HG03520 (cell line): ENCODE measurements around the gene TEPSIN.

ENCODE experiments used
- ATAC-seq: cut with Tn5 transposase; IDR thresholded peaks from one replicate; pipeline ENCODE4 v1.9.1; 2021; ENCODE audit warnings: mild to moderate bottlenecking, moderate library complexity; ENCODE audit not compliant: unreplicated experiment

TEPSIN gene

DNA sequence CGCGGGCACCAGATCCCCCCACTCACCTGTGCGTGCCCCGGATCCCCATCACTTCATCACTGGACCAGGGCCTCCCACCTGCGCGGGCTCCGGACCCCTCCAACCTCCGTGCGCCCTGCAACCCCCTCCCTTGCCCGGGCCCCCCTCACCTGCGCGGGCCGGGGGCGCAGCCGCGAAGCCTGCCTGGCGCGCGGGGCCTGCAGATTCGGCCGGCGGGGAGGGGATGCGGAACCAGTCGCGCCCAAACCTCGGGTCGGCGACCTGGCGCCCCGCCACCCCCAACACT lies 16.3 kb downstream of the TEPSIN start:
- no peak for ATAC-seq

DNA sequence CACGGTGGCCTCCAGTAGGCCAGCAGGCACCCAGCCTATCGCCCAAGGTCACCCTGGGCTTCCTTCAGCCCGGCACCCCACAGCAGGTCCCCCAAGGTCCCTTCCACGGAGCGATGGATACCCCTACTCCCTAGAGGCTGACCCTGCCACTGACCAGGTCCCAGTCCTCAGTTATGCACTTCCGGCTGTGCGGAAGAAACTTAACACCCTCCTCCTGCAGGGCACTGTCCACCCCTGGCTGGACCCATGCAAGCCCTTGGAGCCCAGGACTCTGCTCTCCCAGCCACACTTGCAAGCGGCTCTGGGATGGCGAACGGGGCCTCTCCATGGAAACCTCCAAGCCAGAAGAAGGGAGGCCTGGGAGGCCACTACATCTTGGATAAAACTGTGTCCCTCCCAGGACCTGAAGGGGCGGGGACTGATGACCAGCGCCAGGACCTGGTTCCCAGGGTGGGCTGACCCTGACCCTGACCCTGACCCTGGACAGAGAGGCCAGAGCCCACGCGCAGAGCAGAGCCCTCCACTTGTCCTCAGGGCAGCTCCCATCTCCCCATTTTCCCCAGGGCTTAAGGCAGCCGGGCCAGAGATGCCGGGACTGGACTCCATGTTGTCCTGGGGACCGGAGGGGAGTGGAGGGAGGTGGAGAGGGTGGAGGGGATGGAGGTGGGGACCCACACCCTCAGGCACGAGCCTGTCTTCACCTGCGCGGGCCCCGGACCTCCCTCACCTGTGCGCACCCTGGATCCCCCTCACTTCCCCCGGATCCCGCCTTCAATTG lies 16.8 kb downstream of the TEPSIN start:
- ATAC-seq: no peak

DNA sequence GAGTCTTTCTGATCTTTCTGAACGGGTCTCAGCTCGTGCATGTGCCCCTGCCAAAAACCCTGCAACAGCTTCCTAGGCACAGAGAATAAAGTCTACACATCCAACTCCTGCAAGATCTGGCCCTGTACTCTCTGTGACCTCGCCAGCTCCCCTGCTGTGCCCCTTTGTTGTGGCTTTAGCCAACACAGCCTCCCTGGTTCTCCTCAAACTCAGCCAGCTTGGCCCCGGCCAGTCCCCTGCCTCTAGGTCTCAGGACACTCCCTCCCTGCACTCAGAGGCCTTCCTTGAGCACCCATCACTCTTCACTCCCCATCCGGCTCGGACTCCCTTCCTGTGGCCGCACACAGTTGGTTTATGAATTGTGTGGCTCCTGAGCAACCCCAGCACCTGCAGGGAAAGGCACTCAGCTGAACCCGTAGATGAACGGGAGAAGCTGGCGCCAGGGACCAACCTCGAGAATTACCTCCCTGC lies 17.4 kb downstream of the TEPSIN start:
- ATAC-seq: no peak

DNA sequence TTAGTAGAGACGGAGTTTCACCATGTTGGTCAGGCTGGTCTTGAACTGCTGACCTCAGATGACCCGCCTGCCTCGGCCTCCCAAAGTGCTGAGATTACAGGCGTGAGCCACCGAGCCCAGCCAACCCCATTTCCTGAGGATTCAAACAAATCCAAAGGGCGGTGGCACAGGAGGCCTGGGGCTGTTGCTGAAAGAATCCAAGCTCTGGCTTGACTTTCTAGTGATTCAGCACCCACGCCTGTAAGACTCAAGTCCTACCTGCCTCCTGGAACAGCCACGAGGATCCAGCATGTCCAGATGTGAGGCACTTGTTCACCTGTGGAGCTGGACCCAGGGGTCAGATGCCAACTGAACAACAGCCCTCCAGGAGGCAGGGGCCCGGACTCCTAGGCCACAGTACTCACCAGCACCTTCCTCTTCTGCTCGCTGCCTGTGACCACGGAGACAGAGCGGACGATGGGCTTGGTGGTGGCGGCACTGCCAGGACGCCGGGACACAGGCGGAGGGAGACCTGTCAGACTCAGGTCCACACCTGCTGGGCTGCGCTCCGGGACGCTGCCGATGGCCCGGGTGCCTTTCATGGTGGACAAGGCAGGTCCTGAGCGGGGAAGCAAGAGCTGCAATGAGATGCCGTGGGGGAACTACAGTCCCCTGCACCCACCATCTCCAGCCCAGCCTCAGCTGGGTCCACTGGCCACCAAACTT lies 19.2 kb downstream of the TEPSIN start:
- no peak for ATAC-seq

DNA sequence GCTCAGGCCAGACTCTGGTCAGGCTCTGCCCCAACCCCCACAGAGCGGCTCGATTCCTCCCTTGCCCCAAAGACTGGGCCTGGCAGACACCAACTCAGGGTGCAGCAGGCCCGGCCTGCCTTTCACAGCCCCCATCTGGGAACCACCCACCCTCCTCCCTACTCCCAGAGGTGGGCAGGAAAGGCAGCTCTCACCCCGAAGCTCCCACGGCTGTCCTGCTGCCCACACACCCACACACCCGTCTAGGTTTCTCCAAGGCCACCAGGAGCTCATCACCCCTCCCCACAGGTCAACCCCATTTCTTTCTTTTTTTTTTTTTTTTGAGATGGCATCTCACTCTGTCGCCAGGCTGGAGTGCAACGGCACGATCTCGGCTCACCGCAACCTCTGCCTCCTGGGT lies 19.9 kb downstream of the TEPSIN start:
- no peak for ATAC-seq

DNA sequence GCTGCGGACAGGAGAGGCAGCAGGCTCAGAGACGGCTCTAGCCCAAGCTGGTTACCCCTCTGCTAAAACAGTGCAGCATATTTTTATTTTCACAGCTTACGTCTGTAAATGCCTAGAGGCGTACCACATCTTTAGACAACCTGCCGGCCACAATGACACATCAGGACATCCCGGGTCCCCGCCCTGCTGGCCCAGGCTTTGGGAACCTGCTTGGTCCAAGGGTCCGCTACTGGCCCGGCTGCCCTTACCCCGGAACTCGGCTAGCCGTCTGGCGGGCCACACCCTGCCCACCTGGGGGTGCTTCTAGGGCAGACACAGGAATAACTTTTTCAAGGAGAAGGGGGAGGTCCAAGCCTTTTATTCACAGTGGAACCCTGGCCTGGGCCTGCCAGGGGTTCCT lies 20.4 kb downstream of the TEPSIN start:
- ATAC-seq: no peak

DNA sequence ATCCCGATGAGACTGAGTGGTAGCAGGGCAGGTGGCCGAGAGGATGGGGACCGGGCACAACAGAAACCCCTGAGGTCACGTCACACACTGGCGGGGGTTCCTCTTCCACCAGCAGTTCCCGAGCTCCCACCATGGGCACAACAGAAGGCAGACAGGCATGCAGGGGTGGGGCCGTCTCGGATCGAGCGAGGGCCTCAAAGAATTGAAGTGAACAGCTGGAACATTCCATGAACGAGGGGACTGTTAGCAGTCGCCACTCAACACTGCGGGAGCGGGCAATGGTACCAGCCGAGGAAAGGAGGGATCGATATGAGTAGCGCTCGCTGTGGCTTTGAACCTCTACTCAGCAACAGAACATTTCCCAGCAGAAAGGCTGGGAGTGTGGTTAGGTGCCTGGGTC lies 21.4 kb downstream of the TEPSIN start:
- ATAC-seq: no peak

DNA sequence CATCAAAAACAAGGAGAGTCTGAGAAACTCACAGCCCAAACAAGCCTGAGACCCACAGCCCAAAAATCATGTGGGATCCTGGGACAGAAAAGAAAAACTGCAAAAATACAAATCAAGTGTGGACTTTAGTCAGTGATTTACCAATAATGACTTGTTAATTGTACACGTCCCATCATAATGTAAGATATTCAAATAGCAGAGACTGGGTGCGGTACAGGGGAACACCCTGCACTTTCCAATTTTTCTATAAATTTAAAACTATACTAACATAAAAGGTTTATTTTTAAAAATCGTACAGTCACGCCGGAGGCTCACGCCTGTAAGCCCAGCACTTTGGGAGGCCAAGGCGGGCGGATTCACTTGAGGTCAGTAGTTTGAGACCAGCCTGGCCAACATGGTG lies 24.9 kb downstream of the TEPSIN start:
- no peak for ATAC-seq

DNA sequence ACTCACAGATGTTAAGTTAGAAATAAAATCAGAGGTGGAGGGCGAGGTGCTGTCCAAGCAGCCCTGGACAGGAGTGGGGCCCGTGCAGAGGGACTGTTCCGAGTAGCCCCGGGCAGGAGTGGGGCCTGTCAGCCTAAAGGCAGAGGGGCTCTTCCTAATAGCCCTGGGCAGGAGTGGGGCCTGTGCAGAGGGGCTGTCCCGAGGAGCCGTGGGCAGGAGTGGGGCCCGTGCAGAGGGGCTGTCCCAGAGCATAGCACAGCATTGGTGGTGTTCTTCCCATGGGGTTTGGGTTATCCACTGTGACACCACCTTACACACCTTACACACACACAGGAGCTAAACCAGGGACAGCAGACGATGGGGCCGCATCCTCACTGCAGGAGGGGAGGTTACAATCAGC lies 26.5 kb downstream of the TEPSIN start:
- no peak for ATAC-seq

DNA sequence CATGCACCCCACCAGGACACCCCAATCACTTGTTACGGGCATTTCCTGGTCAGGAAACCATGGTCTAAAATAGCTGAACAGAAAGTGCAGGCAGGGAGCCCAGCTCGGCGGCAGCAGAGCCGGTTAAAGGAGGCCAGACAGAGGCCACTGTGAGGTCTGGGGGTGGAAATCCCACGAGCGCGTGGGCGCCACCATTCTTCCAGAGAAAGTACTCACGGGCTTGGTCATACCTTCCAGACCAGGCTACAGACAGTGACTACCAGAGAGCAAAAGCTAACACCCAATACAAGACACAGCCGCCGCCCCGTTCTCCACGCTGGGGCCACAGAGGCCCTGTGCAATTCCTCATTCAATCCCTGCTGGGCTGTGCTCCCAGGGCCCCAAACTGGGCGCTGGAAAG lies 28.0 kb downstream of the TEPSIN start:
- ATAC-seq: no peak

DNA sequence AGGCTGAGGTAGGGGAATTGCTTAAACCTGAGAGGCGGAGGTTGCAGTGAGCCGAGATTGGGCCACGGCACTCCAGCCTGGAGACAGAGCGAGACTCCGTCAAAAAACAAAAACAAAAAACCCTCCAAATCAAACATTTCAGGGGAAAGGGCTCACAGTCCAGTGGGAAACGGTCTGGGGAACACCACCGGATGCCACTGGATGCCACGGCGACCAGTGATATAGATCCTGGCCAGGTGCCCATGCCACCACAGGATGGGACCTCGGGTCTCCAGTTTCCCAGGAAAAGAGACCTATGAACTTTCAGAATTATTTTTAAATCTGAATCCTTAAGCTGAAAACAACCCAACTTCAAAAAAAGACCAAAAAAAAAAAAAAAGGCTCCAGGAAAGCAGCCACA lies 28.4 kb downstream of the TEPSIN start:
- no peak for ATAC-seq

DNA sequence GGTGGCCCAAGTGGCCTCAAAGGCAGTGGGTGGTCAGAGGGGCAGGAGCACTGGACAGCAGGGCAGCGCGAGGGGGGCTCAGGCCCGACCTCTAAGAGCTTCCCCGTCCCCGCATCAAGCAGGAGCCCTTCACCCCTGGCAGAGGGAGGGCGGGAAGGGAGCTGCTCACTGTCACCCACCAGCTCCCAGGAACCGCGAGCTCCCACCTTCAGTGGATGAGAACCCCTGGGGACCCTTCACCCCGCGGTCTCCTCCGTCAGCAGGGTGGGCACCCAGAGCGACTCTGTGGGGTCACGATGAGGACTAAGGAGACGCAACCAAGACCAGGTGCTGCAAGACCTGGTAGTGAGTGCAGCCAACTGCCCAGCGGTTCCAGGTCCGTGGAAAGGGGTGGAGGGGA lies 29.7 kb downstream of the TEPSIN start:
- ATAC-seq: no peak

DNA sequence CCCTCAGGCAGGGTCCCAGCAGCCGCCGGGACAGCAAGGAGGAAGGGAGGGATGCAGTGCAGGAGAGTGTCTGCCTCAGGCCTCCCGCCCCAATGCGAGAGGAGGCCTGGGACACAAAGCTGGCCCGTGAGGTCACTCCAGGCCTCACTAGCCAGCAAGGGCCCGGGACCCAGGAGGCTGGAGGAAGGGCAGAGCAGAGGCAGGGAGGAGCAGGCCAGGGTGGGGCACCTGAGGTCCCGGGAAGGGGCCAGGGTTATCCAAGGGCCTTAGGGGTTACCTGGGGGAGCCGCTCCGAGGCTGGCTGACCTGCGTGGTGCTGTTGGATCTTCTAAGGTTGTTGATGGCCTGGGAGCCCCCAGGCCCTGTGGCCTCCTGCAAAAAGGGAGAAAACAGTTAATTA lies 30.2 kb downstream of the TEPSIN start:
- ATAC-seq: no peak

DNA sequence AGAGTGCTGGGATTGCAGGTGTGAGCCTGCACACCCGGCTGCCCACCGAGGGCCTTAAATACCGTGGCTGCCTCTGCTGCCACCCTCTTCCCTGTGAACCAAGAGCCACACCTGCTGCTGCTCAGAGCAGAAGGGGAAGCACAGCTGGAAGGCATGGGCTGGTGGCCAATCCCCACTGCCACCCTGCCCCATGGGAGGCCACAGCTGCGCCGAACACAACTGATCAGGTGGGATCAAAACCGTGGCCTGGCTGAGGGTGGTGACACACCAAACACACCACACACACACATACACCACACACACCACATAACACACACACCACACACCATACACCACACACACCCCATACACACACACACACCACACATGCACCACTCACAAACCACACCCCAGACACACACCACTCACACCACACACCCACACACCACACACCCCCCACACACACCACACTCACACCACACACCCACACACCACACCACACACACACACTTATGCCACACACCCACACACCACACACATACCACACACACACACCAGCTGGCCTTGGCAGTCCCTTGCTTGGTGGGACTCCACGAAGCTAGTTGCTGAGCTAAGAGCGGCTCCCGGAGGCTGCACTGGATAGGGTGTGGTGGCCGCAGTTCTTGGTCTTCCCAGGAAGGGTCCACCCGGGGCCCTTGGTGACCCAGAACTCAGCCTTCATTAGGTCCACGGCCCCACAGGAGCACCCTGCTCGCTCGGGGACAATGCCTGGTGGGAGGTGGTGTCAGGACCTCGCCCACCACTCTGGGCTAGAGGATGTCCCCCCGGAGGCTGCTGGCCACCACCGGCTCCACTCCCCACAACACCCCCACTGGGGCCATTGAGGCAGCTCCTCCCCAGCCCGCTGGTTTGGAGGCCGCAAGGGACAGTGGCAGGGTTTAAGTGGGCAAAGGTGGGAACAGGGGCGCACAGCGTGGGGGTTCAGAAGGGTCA lies 31.0 kb downstream of the TEPSIN start:
- ATAC-seq: no peak

DNA sequence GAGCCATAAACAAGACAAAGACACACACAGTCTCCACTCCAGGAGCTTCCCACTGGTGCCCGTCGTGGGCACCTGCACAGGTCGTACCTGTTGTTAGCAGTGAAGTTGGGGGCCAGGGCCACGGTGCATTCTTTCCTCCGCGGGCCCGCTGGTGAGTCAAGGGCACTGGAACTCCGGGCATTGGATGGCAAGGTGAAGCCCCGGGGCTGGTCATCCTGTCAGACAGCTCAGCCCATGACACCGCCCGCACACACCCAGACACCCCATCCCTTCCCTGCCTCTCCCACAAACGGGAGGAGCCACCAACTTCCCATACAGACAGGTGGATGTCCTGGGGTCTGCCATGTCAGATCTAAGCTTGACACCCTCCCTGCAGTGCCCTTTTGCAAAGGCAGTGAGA lies 32.2 kb downstream of the TEPSIN start:
- no peak for ATAC-seq

DNA sequence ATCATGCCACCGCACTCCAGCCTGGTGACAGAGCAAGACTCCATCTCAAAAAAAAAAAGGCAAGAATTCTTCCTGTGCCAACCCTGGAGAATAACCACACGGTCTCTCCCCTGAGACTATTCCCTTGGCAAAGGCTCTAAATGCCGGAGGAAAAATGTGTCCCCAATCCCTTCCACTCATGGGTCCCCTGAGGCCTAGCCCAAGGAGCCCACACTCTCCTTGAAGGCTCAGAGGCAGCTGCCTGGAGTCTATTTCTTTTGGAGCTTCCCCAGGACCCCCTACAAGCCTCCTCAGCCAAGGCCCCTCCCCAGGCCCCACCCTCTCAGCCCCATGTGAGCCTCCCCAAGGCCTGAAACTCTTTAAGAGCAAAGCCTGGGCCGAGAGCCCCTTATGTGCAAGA lies 32.7 kb downstream of the TEPSIN start:
- ATAC-seq: no peak

DNA sequence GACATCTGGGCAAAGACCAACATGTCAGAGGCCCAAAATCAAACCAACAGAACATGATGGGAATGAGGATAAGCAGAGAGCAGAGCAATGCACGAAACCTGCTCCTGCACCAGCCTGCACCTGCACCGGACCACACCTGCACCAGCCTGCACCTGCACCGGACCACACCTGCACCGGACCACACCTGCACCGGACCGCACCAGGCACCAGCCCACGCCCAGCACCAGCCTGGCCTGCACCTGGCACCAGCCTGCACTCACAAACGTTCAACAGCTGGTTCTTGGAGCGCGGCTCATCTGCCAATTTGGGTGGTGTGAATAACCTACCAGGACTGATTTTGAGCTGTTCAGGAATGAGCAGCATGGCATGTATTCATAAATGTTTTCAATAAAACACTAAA lies 34.3 kb downstream of the TEPSIN start:
- no peak for ATAC-seq

DNA sequence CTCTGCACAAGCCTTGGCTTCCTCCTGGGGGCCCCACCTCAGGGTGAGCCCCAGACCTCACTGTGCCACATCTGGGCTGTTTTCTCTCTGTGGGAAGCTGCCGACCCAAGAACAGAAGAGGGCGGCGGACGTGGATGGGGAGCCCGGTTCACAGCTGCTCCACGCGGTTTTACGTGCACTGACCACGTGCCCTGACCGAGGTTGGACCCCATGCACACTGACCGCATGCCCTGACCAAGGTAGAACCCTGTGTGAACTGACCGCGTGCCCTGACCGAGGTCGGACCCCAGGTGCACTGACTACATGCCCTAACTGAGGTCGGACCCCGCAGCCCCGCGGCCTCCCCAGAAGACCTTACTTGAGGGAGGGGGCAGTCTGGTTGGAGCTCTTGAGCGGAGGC lies 35.7 kb downstream of the TEPSIN start:
- ATAC-seq: no peak

DNA sequence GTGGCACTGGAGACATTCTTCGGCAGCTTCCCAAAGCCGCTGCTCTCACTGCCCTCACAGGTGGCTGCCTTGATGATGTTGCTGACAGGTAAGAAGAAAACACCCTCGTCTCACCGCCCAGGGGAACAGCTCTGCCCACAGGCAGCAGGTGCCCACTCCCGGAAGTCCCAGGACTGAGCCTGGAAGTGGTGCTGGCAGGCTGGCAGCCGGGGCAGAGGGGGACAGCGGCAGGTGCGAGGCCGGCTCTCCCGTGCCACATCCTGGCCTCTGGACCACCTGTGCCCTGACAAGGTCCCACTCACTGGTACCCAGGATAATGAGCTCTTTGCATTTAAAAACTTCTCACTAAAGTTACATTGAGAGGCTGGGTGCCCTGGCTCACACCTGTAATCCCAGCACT lies 36.5 kb downstream of the TEPSIN start:
- ATAC-seq: no peak

DNA sequence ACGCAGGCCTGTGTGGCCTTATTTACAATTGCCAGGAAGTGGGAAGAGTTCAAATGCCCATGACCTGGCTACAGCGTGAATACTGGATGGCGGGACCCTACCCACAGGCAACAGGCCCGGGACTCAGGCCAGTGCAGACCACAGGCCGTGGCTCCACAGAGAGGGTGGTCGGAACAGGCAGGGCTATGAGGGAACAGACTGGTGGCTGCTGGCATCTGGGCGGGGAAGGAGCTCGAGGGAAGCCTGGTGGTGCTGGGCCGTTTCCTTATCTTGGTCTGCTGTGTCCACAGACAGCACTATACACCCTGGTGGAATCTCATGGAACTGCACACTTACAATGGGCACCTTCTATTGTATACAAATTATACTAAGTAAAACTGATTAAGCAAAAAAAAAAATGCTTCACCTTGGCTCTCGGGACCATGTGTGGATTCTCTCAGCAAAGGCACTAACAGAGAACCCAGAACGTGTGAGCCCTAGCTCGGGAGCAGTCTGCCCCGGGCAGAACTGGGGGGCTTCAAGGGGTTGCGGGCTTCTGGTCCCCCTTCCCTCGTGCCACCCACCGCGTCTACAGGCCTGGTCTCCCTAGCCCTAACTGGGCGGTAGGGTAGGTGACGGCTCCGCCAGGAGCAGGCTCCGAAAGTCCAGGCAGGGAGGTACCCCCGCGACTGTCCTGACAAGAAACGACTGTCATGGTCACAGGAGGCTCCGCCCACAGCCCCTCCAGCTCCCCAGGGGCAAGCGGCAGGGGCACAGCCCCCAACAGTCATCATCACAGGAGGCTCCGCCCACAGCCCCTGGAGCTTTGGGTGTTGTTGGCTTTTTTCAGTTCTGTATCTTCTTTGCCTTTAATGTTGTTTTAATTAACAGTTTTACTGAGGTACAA lies 37.9 kb downstream of the TEPSIN start:
- no peak for ATAC-seq

DNA sequence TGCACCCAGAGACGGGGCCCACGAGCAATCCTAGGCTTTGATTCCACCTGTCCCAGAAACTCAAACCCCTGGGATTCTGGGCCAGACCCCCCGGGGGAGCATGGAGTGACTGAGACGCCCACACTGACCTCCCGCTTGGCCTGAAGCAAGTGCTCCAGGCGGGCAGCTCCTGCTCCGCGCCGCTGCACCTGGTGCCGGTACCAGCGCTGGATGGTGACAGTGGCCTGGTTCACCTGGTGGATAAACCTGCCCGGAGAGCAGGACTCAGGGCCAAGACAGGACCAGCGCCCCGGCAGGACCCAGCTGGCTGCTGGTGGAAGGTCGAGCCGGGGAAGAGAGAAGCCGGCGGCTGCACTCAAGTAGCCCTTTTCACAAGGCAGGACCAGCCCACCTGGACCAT lies 38.7 kb downstream of the TEPSIN start:
- no peak for ATAC-seq
